NCI-H1930 (cell line): ENCODE measurements around the gene RASGRP3.

Experiments
- DNase-seq, 2 experiments: peaks; one replicate each; lab custom pipeline; 2025; lab: John Stamatoyannopoulos, UW

The RASGRP3 gene

GRCh38 chr2:33492399-33493134, 16.1 kb downstream of the RASGRP3 start:
- DNase-seq = no peak

- no peak for DNase-seq
These were observed 17.8 kb downstream of the RASGRP3 start for GRCh38 chr2:33494155-33494779.

GRCh38 chr2:33494877-33495641, 18.6 kb downstream of the RASGRP3 start:
- no peak for DNase-seq

- DNase-seq = no peak
These were observed 19.2 kb downstream of the RASGRP3 start for GRCh38 chr2:33495683-33496082.

GRCh38 chr2:33496150-33496549, 19.7 kb downstream of the RASGRP3 start:
- DNase-seq = no peak

- DNase-seq = no peak
These were observed 20.3 kb downstream of the RASGRP3 start for GRCh38 chr2:33496726-33497125.

GRCh38 chr2:33497221-33497650, 20.8 kb downstream of the RASGRP3 start:
- DNase-seq = no peak

GRCh38 chr2:33498291-33498956, 22.0 kb downstream of the RASGRP3 start:
- no peak for DNase-seq

GRCh38 chr2:33500177-33500576, 23.7 kb downstream of the RASGRP3 start:
- DNase-seq = no peak

GRCh38 chr2:33502025-33502424, 25.6 kb downstream of the RASGRP3 start:
- DNase-seq = no peak

- no peak for DNase-seq
These were observed 26.6 kb downstream of the RASGRP3 start for GRCh38 chr2:33503002-33503401.

- DNase-seq = no peak
These were observed 29.5 kb downstream of the RASGRP3 start for GRCh38 chr2:33505966-33506365.

GRCh38 chr2:33509908-33510585, 33.6 kb downstream of the RASGRP3 start:
- DNase-seq = no peak

GRCh38 chr2:33510586-33510968, 34.1 kb downstream of the RASGRP3 start:
- no peak for DNase-seq

GRCh38 chr2:33511141-33511540, 34.7 kb downstream of the RASGRP3 start:
- DNase-seq = no peak

GRCh38 chr2:33512112-33512511, 35.7 kb downstream of the RASGRP3 start:
- no peak for DNase-seq

GRCh38 chr2:33513480-33513879, 37.0 kb downstream of the RASGRP3 start:
- no peak for DNase-seq

GRCh38 chr2:33516456-33516995, 40.1 kb downstream of the RASGRP3 start:
- DNase-seq = no peak

- no peak for DNase-seq
These were observed 41.8 kb downstream of the RASGRP3 start for GRCh38 chr2:33518200-33518599.

GRCh38 chr2:33518929-33519328, 42.5 kb downstream of the RASGRP3 start:
- DNase-seq = no peak

- no peak for DNase-seq
These were observed 45.4 kb downstream of the RASGRP3 start for GRCh38 chr2:33521791-33522281.
